ENCODE results near the gene SELPLG.
"Not testable (repeated sequence)": the region's sequence is repeated elsewhere in the genome, so short reads cannot be mapped to it uniquely, and the experiment has no call there.

SELPLG gene, protein sequence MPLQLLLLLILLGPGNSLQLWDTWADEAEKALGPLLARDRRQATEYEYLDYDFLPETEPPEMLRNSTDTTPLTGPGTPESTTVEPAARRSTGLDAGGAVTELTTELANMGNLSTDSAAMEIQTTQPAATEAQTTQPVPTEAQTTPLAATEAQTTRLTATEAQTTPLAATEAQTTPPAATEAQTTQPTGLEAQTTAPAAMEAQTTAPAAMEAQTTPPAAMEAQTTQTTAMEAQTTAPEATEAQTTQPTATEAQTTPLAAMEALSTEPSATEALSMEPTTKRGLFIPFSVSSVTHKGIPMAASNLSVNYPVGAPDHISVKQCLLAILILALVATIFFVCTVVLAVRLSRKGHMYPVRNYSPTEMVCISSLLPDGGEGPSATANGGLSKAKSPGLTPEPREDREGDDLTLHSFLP

DNA sequence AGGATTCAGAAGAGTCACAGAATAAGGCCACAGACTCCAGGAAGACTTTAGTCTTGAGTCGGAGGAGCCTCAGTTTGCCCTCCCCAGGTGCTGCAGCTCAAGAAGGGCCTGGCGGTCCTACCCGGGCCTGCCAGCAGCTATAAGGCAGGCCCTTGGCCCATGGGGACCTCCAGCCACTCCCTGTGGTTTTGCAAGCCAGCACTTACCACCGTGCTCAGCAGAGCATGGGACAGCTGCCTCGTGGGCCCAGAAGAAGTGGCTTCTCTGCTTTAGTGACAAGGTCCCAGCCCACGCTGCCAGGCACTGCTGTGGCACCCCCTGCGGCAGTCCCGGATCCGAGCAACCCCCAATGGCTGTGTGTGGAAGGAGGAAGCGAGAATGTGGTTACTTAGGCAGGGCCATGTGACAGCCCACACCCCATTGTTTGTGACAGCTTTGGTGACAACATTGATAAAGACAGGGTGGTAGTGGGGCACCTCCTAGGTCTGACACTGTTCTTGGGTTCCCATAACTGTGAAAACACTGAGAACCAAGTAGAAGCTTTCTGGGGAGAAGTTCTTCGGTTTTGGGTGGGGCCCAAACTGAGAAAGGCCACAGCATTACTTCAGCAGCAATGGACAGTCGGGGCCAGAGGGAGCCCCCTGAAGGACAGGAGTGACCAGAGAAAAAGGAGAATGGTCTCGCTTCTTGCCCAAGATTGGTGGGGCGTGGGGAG, at the start of gene SELPLG:
Gene SELPLG, minus strand, starts transcription at position 361 of the 715 bp plus-strand sequence. CDS start 9,587 bp downstream, outside the sequence.
- DNase-seq, result no peak

DNA sequence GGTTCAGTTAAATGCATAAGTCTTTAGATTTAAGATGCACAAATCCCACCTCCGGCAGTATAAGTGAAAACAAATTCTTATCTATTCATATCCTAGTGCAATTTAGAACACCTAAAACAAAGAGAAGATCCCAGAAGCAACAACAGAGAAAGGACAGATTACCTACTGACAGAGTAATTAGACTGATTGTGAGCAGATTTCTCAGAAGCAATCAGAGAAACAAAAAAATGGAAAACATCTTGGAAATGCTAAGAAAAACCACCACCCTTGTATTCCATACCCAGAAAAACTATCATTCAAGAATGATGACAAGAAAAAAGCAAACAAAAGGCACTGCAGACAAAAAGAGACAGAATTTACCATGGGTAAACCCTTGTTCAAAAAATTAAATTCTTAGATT, 47.6 kb upstream of the SELPLG start:
- no peak for DNase-seq

DNA sequence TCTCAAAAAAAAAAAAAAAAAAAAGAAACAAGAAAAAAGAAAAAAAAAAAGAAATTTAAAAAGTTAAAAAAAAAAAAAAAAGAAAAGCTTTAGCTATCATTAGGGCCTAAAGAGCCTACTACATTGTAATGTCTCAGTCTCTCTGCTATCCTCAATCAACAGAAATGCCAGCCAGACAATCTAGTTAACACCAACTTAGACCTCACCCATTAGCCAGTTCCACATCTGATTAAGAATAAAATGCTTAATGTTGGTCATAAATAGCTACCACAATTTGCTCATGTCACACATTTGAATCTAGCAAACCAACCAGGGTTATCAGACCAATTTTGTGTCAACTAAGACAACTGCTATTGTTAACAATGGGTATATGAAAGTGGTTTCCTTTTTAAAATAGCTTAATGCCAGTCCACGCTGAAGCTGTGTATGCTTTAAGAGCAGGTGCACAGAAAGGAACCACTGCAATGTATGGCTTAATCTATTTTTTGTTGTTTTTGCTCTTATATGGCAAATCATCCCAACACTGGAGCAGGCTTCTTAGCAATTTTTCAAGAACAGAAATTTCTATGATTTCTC, 45.5 kb upstream of the SELPLG start:
- DNase-seq, result peak in 1 of 2 experiments; percentile 51

DNA sequence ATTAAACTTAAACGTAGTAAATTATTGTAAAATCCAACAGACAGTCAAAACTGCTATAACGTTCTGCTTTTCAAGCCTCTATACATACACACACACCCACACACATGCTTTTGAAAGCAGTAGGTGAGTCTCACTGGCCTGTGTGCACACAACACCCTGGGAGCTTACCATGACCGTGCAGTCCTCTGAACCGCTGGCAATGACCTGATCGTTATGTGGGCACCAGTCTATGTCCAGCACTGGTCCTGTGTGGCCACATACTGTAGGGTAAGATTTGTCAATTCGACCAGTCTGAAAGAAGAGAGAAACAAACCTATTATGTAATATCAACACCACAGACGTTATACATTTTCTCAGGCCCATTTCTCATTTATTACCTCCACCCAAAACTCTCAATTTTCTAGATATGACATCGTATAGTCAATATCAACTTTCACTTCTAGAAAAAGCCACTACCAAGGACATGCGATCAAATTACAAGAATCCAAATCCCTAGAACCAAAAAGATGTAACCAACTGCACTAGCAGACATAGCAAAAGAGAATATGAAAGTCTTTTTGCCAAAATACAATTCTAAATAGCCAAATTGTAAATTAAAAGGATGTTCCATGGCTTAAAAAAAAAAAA, 44.5 kb upstream of the SELPLG start:
- no peak for DNase-seq

DNA sequence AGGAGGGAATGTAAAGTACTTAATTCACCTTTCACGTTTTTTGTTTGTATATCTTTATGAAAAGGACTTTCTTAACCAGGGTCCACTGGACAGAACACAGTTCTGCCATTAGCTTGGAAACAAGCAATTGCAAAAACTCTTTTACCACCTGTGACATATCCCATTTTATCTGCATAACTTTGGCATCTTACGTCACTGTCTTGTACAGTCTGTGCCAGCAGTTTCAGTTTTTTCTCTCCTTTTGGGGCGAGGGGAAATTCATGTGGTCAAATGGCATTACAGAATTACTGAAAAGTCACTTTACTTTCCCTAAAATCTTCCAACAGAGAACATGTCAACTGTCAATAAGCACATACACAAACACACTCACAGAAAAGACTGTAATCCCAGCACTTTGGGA, 43.7 kb upstream of the SELPLG start:
- no peak for DNase-seq

DNA sequence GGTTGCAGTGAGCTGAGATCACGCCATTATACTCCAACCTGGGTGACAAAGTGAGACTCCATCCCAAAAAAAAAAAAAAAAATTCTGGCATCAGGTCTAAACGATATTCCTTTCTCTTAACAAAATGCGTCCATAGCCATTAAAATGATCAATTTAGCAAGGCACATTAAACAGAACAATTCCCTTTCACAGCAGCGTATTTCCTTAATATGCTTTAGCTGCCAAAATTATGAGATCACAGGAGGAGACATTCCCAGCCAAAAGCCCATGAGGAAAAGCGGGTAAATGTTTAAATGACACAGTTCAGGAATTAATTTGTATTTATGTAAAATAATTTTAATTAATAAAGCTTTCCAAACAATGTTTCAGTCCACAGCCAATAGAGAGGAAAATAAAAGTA, 43.0 kb upstream of the SELPLG start:
- DNase-seq, result peak; percentile 8 to 29

DNA sequence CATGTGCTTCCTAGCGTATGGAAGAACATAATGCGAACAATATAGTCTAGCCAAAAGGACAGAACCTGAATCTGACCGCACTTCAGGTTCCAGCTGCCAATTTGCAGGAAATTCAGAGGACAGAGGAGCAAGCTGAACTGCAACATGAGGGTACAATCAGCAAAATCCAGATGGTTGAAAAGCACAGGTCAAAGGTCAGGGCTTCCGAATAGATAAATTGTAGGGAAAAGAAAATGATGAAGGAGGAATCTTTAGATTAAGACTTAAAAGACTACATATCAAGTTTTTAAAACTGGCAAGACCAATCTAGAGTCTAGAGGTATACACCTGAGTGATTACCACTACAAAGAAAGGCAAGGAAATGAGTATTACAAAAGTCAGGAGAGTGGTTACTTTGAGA, 42.1 kb upstream of the SELPLG start:
- no peak for DNase-seq

DNA sequence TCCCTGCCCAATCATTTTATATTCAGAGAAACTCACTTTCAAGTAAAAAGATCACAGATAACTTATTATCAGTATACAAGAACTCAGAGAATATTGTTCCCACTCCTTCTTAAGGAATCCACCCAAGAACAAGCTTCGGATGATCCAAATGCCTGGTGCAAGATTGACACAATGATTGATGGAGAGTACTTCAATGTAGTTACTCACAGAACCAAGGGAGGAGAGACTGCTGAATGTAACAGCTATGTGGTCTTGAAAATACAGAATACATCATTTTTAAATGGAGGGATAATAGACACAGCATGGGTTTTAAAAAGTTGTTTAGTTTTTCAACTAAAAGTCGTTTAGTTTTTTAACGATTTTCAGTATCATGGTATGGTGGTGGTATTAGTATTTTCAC, 38.4 kb upstream of the SELPLG start:
- no peak for DNase-seq

DNA sequence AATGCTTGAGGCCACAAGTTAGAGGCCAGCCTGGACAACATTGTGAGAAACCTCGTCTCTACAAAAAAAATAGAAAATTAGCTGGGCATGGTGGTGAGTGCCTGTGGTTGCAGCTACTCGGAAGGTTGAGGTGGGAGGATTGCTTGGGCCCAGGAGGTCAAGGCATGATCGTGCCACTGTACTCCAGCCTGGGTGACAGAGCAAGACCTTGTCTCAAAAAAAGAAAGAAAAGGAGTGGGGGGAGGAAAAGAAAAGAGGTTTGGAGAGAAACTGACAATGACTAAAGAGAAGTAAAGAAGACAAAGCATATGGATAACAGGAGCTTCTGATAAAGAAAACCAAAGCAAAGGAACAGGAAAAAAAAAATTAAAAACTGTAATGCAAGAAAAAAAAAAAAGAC, 37.4 kb upstream of the SELPLG start:
- DNase-seq, result no peak

DNA sequence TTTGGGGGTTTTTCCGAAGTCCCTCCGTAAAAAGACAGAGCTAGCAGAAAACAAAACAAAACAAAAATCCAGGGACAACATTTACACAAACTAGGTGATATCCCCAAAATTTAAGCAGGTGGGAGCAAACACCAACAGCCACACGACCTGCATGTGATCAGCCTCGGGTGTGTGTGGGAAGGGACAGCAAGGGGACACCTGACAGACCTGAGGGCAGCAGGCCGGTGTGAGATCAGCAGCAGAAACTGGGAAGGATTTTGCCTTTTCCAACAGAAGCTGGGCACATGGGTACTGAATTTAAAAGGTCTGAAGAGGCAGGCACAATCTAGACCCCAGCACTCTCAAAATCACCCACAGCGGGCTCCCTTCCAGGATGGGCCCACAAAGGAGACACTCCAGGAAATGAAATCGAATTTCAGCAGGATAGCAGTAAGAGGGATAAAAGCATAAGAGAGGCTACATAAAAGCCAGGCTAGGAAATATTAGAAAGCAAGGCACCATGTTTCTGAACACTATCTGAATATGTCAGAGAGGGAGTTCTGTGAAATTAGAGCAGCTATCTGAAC, 36.5 kb upstream of the SELPLG start:
- DNase-seq, result no peak

DNA sequence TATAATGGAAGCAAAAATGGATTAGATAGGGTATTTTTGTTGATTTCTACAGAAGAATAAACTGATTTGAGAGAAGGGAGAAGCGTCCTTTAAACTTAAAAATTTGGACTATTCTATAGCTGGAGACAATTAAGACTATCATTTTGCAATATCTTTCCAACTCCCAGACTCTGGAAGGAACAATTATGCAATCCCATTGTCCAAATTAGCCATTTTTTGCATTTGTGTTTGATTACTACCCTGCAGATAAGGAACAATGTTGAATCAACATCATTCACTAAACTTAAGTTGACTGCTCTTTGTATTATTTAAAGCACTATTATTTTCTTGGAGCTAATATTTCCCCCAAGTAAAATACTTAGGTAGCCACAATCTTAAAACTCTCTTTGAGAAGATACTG, 34.8 kb upstream of the SELPLG start:
- no peak for DNase-seq

DNA sequence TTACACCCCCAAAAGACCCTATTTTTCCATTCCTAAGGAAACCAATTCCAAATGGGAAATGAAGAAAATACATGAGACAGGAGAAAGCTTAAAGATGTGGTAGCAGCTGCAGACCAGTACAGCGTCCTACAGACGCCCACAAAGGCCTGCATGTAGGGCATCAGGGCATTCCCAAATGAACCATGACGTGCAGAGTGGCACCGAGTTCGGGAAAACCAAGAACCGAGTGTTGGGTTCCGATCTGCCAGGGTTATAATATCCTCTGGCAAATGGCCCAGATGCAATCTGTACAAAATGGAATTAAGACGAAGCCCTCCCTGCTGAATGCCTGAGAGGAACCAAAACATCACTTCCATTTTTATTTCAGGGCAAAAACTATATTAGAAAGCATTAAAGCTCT, 34.4 kb upstream of the SELPLG start:
- DNase-seq, result no peak

DNA sequence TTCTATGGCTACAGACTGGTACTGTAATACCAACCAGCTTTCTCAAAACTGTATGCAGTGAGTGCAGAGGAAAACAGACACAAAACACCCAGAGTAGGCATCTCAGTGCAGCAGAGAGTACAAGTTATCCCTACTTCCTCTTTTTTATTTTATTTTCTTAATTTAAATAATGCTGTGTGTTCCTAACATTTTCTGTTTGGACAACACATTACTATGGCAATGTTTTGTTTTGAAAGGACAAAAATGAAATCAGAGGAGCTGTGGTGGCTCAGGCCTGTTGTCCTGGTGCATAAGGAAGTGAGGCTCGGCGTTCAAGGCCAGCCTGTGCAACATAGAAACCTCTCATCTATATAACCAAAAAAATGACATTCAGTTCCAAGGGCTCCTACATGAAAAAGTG, 33.7 kb upstream of the SELPLG start:
- DNase-seq, result no peak

DNA sequence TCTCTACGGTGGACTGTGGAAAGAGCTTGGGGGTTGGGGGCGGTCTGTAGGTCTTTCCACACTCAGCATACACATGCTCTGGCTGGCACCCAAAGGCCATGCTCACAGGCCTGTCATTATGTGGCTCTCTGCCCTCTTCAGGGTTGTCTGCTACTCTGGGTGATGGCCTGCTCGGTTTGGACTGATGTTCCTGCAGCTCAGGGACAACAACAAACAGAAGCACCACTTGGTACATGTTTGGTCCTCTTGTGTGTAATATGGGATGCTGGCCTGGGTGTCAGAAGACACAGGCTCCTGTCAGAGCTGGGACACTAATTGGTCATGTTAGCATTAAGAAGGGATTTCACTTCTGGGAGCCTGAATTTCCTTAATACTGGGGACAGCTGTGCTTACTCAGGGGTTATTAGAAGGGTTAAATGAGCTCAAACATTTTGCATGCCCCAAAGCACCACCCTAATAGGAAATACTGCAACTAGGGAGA, 32.7 kb upstream of the SELPLG start:
- peak in 1 of 2 experiments; percentile 31 for DNase-seq

DNA sequence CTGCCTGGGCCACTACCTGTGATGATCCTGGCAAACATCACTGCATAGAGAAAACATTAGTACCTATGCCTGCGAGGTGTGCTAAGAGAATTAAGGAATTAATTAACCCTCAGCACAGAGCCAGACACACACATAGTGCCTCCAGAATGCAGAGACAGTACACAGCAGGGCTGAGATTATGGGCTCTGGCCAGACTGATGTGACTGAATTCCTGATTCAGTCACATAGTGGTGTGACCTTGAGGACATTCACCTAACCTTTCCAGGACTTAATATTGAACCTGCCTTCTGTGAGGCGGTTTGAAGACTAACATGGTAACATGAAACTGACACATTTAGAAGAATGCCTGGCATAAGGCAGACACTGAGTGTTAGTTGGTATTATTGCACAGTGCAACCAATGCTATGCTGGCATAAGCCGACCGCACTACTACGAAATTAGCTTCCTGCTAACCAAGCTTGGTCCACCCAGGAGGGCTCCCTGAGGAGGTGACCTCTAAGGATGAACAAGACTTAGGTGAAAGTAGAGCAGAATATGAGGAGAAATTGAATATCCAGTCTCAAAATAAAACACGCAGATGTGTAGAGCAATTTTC, 32.0 kb upstream of the SELPLG start:
- DNase-seq, result no peak

DNA sequence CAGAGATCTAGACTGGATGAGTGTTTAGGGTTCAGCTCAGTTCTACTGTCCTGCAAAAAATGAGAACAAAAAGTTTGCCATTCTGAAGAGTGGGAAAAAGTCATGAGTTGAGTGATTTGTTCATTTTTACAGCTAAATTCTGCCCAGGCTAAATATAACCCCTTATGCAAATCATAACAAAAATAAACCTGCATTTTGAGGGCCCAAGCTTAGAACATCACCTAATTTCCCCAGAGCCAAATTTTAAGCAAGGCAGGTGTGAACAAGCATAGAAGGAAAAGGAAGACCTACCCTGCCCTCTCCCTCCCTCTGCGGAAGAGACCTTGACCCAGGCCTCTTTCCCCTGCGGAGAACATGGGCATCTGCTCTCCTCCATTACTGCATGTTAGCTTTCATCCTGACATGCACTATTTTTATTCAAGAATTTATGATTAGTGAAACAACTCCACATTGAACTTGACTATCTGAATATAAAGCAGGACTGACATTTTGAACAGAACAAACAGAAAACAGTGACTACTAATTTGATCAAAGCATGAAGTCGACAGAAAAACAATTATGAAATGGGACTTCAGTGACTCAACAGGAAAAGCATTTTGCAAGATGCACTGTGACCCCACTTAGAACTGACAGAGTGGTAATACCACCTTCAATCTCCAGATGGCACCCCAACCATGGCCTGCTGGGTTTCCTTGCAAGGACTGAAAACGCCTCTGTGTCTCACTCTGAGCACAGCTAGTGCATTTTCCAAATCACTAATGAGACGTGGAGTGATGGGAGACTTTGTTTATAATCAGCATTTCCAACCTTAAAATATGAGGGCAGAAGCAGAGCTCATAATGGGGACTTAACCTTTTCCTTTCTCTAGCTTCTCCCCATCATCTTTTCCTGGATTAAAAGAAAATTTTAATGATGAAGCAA, 30.9 kb upstream of the SELPLG start:
- DNase-seq, result peak; percentile 68 to 81

DNA sequence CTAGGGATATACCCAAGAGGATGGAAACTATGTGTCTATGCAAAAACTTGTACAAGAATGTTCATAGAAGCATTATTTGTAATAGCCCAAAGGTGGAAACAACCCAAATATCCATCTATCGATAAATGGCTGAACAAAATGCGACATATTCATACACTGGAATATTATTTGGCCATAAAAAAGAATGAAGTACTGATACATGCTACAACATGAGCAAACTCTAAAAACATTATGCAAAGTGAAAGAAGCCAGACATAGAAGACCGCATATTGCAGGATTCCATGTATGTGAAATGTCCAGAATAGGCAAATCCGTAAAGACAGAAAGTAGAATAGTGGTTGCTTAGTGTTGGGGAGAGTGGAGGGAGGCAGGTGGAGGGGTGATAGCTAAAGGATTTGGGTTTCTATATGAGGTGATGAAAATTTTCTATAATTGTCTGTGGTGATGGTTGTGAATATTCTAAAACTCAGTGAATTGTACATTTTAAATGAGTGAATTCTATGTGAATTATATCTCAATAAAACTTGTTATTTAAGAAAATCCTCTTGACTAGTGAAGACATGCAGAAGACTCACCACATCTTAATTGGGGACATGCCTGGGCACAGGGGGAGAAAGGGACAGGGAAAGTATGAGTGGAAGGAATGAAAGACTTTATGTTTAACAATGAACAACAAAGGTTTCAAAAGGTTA, 29.8 kb upstream of the SELPLG start:
- DNase-seq, result no peak

DNA sequence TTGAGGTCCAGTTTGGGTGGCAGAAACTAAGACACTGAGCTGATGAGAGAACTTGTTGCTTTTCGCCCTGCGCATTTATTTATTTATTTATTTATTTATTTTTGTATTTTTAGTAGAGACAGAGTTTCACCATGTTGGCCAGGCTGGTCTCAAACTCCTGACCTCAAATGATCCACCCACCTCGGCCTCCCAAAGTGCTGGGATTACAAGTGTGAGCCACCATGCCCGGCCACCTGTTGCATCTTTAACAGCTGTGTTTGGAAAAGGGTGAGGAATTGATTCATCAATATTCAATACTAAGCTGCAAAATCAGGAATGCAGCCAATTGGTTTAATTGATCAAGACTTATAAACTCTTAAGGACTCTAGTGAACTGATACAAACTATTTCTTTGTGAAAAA, 24.4 kb upstream of the SELPLG start:
- not testable (repeated sequence) for DNase-seq

DNA sequence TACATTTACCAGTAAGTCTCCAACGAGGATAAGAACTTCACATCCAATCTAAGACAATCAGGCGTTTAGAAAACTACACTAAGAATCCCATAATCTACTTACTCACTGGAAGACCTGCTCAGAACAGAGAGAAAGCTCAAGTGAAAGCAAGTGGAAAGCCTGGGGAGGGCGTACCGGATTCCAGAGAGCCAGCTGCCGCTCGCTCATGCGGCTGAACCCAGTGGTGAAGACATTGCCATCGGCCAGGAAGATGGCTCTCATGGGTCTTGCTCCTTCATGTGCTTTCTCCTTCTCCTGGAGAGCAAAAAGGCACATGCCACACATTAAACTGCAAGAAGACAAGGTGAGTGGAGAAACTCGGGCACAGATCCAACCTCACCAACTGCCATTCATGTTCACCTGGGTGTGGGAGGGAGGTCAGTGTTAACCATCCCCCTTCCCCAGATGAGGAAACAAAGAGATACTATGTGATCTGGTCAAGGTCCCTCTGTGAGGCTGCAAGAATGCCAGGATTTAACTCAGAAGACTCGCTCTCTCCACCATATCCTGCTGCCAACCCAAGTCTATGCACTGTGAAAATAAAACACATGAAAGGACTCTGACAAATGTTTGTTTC, 23.5 kb upstream of the SELPLG start:
- no peak for DNase-seq

DNA sequence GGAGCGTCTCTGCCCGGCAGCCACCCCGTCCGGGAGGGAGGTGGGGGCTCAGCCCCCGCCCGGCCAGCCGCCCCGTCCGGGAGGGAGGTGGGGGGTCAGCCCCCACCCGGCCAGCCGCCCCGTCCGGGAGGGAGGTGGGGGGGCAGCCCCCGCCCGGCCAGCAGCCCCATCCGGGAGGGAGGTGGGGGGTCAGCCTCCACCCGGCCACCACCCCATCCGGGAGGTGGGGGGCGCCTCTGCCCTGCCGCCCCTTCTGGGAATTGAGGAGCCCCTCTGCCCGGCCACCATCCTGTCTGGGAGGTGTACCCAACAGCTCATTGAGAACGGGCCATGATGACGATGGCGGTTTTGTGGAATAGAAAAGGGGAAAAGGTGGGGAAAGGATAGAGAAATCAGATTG, 22.6 kb upstream of the SELPLG start:
- DNase-seq, result not testable (repeated sequence)

Measured in NCI-H2081 (cell line).